H1 (cell line): Measurements from ENCODE around the gene RREB1. TPM values are rescaled to one million over a fixed set of nuclear protein-coding genes. Genes with fewer than 3 reads are reported as not detected.

Experiments
- CTCF ChIA-PET: fragments of 300-600 bp; sonication (Branson Sonifier 250); formaldehyde crosslinking; loops from one replicate; lab custom pipeline; 2021; ENCODE audit not compliant: partially characterized antibody; lab: Charles Lee
- POLR2A ChIA-PET: fragments of 300-600 bp; sonication (Branson Sonifier 250); formaldehyde crosslinking; loops from one replicate; lab custom pipeline; 2021; ENCODE audit warnings: inconsistent platforms; ENCODE audit not compliant: partially characterized antibody; lab: Charles Lee
- DNase-seq, 2 experiments: peaks; one replicate each; pipeline versions ENCODE4 v3.0.0 to v3.0.0-alpha.2; 2010 to 2022; ENCODE audit warnings: low spot score in 2 of 2, low read depth in 1 of 2, mixed read lengths in 1 of 2
- FAIRE-seq: peaks from 2 replicates; lab custom pipeline; 2011; peaks lifted over from hg19 to GRCh38; lab: Jason Lieb, UNC
- H2AFZ ChIP-seq: 2 replicates; pipeline ENCODE4 v1.8.1; 2012; ENCODE audit warnings: low read length, inconsistent platforms
- H2AK5ac ChIP-seq: 2 replicates; pipeline ENCODE4 v1.6.1; 2013; ENCODE audit warnings: low read depth, low read length
- H2BK120ac ChIP-seq: replicated peaks from 2 replicates; pipeline ENCODE3; 2013; ENCODE audit warnings: low read depth, low read length, inconsistent platforms
- H2BK12ac ChIP-seq: 2 replicates; pipeline ENCODE4 v1.6.1; 2013; ENCODE audit warnings: low read depth, low read length
- H2BK15ac ChIP-seq: 2 replicates; pipeline ENCODE4 v1.6.1; 2013; ENCODE audit warnings: low read length
- H2BK20ac ChIP-seq: 2 replicates; pipeline ENCODE4 v1.6.1; 2013; ENCODE audit warnings: low read length
- H2BK5ac ChIP-seq: 2 replicates; pipeline ENCODE4 v1.6.1; 2013; ENCODE audit warnings: low read depth, low read length
- H3K14ac ChIP-seq: 2 replicates; pipeline ENCODE4 v1.6.1; 2013; ENCODE audit warnings: inconsistent platforms; ENCODE audit not compliant: insufficient read length
- H3K18ac ChIP-seq: 2 replicates; pipeline ENCODE4 v1.6.1; 2013; ENCODE audit warnings: low read length; ENCODE audit errors: extremely low read depth
- H3K23ac ChIP-seq: 2 replicates; pipeline ENCODE4 v1.6.1; 2013; ENCODE audit warnings: inconsistent platforms; ENCODE audit not compliant: insufficient read length
- H3K23me2 ChIP-seq: 2 replicates; pipeline ENCODE4 v1.6.1; 2013; ENCODE audit warnings: low read depth, low read length
- H3K27ac ChIP-seq: 2 replicates; pipeline ENCODE4 v1.6.1; 2011; ENCODE audit warnings: low read depth, low read length, inconsistent platforms
- H3K27me3 ChIP-seq, 4 experiments: replicated peaks in 1 of 4; 1 replicate in 1 of 4; 2 replicates in 3 of 4; pipeline versions ENCODE4 v1.6.1 to v1.8.1; 2011 to 2013; ENCODE audit warnings: low read length in 3 of 4, mild to moderate bottlenecking in 3 of 4, inconsistent platforms in 2 of 4, mixed read lengths in 2 of 4, moderate library complexity in 1 of 4; ENCODE audit not compliant: control insufficient read depth in 3 of 4, insufficient read depth in 3 of 4; ENCODE audit errors: extremely low read depth in 1 of 4
- H3K36me3 ChIP-seq, 4 experiments: 2 replicates each; pipeline versions ENCODE4 v1.6.1 to v1.8.1; 2011 to 2013; ENCODE audit warnings: mild to moderate bottlenecking in 4 of 4, low read length in 3 of 4, moderate library complexity in 2 of 4, control low read depth in 1 of 4, inconsistent platforms in 1 of 4; ENCODE audit not compliant: insufficient read depth in 4 of 4, control insufficient read depth in 2 of 4
- H3K4ac ChIP-seq: replicated peaks from 2 replicates; pipeline ENCODE3; 2013; ENCODE audit warnings: low read length, low read depth, mixed read lengths, inconsistent platforms; ENCODE audit not compliant: insufficient read length
- H3K4me1 ChIP-seq, 4 experiments: replicated peaks in 1 of 4; 1 replicate in 1 of 4; 2 replicates in 3 of 4; pipeline versions ENCODE4 v1.6.1 to v1.8.1; 2011 to 2013; ENCODE audit warnings: low read length in 3 of 4, inconsistent platforms in 2 of 4, mixed read lengths in 1 of 4; ENCODE audit not compliant: insufficient read depth in 4 of 4, control insufficient read depth in 3 of 4
- H3K4me2 ChIP-seq, 2 experiments: 2 replicates each; pipeline versions ENCODE4 v1.6.1 to v1.8.1; 2011 to 2013; ENCODE audit warnings: low read depth in 2 of 2, low read length in 2 of 2, control low read depth in 1 of 2, inconsistent platforms in 1 of 2, mild to moderate bottlenecking in 1 of 2; ENCODE audit not compliant: insufficient read depth in 1 of 2
- H3K4me3 ChIP-seq, 4 experiments: fragments of 200-600, 300-600 bp in 1 of 4; sonication (generic), shearing (Covaris generic), sonication (Bioruptor Twin) in 1 of 4; 2 replicates each; pipeline versions ENCODE4 v1.5.1 to v1.8.1; 2011 to 2016; ENCODE audit warnings: low read length in 4 of 4, low read depth in 3 of 4, control low read depth in 2 of 4, inconsistent platforms in 2 of 4, mild to moderate bottlenecking in 2 of 4, mixed read lengths in 1 of 4, moderate library complexity in 1 of 4; ENCODE audit not compliant: insufficient read depth in 2 of 4; ENCODE audit errors: extremely low read depth in 1 of 4
- H3K56ac ChIP-seq: replicated peaks from 2 replicates; pipeline ENCODE3; 2013; ENCODE audit warnings: low read depth, mild to moderate bottlenecking, mixed read lengths, low read length, inconsistent platforms; ENCODE audit not compliant: insufficient read length
- H3K79me1 ChIP-seq: 2 replicates; pipeline ENCODE4 v1.6.1; 2013; ENCODE audit warnings: low read depth, low read length, control low read depth
- H3K79me2 ChIP-seq, 2 experiments: 2 replicates each; pipeline versions ENCODE4 v1.6.1 to v1.8.1; 2012 to 2013; ENCODE audit warnings: low read length in 2 of 2, mild to moderate bottlenecking in 2 of 2, inconsistent platforms in 1 of 2; ENCODE audit not compliant: insufficient read depth in 2 of 2, control insufficient read depth in 1 of 2
- H3K9ac ChIP-seq, 4 experiments: replicated peaks in 1 of 4; 1 replicate in 1 of 4; 2 replicates in 3 of 4; pipeline versions ENCODE4 v1.6.1 to v1.8.1; 2011 to 2013; ENCODE audit warnings: low read depth in 3 of 4, low read length in 3 of 4, control low read depth in 2 of 4, mild to moderate bottlenecking in 2 of 4, moderate library complexity in 2 of 4, inconsistent platforms in 1 of 4; ENCODE audit errors: extremely low read depth in 1 of 4
- H3K9me3 ChIP-seq, 2 experiments: 2 replicates each; pipeline versions ENCODE4 v1.6.1 to v1.8.1; 2012 to 2013; ENCODE audit warnings: mild to moderate bottlenecking in 2 of 2, moderate library complexity in 2 of 2, control low read depth in 1 of 2, inconsistent platforms in 1 of 2, low read depth in 1 of 2, low read length in 1 of 2, mixed read lengths in 1 of 2; ENCODE audit not compliant: insufficient read depth in 2 of 2
- H4K20me1 ChIP-seq, 2 experiments: replicated peaks in 1 of 2; 2 replicates each; pipeline versions ENCODE3 to v1.8.1; 2011 to 2013; ENCODE audit warnings: inconsistent platforms in 2 of 2, low read length in 2 of 2, mild to moderate bottlenecking in 1 of 2; ENCODE audit not compliant: insufficient read depth in 2 of 2, control insufficient read depth in 1 of 2
- H4K5ac ChIP-seq: 2 replicates; pipeline ENCODE4 v1.6.1; 2013; ENCODE audit warnings: low read length, low read depth, mixed read lengths, inconsistent platforms; ENCODE audit not compliant: insufficient read length
- H4K8ac ChIP-seq: 2 replicates; pipeline ENCODE4 v1.8.0; 2013; ENCODE audit warnings: mild to moderate bottlenecking, moderate library complexity, low read length, inconsistent platforms; ENCODE audit not compliant: insufficient read depth; ENCODE audit errors: extremely low read depth
- H4K91ac ChIP-seq: replicated peaks from 2 replicates; pipeline ENCODE3; 2013; ENCODE audit warnings: low read length, mixed read lengths, inconsistent platforms; ENCODE audit not compliant: insufficient read length
- BCL11A ChIP-seq, 2 experiments: IDR thresholded peaks; one replicate each; pipeline ENCODE4 v1.6.1; 2011; ENCODE audit warnings: low read depth in 2 of 2, low read length in 2 of 2, mild to moderate bottlenecking in 2 of 2
- BRCA1 ChIP-seq: IDR thresholded peaks from 2 replicates; pipeline ENCODE4 v1.6.1; 2012; ENCODE audit warnings: low read depth, low read length, improper control_type of control experiment
- EP300 ChIP-seq, 2 experiments: IDR thresholded peaks; 1 replicate in 1 of 2; 2 replicates in 1 of 2; pipeline ENCODE4 v1.6.1; 2011 to 2012; ENCODE audit warnings: low read depth in 2 of 2, low read length in 2 of 2, mild to moderate bottlenecking in 2 of 2, borderline replicate concordance in 1 of 2, inconsistent platforms in 1 of 2, moderate library complexity in 1 of 2
- JUND ChIP-seq: IDR thresholded peaks from 2 replicates; pipeline ENCODE4 v1.6.1; 2011; ENCODE audit warnings: mild to moderate bottlenecking, improper control_type of control experiment, low read length
- MAFK ChIP-seq: IDR thresholded peaks from 2 replicates; pipeline ENCODE4 v1.6.1; 2012; ENCODE audit warnings: low read depth, mild to moderate bottlenecking, improper control_type of control experiment, low read length
- SP1 ChIP-seq: IDR thresholded peaks from 2 replicates; pipeline ENCODE4 v1.6.1; 2011; ENCODE audit warnings: low read depth, low read length
- TBP ChIP-seq: IDR thresholded peaks from 2 replicates; pipeline ENCODE4 v1.6.1; 2011; ENCODE audit warnings: low read depth, low read length, improper control_type of control experiment
- WGBS, 2 experiments: shearing (Covaris generic) in 1 of 2; methylation state at CpG; one replicate each; pipeline versions ENCODE4 v1.1.6 to v1.1.7; 2013 to 2015; ENCODE audit warnings: low lambda C conversion rate in 2 of 2, mixed read lengths in 2 of 2, inconsistent platforms in 1 of 2, low coverage in 1 of 2, missing lambda C conversion rate in 1 of 2; ENCODE audit not compliant: insufficient replicate concordance in 2 of 2, insufficient coverage in 1 of 2, insufficient read length in 1 of 2; ENCODE audit errors: extremely low coverage in 1 of 2, missing lambda C conversion rate in 1 of 2; 5-methylcytosine and 5-hydroxymethylcytosine counted together
- polyA plus RNA-seq, 7 experiments: library from polyadenylated mRNA; depleted of rRNA in 3 of 7; stranded (reverse) in 5 of 7; unstranded in 2 of 7; fragments of >200 nt in 5 of 7; fragments of 200-250 nt in 2 of 7; gene quantifications; 1 replicate in 5 of 7; 2 replicates in 1 of 7; 4 replicates in 1 of 7; pipeline versions ENCODE4 v1.2.1 to v1.2.3, GENCODE V29; 2011 to 2013; ENCODE audit warnings: missing spikeins in 2 of 7, mixed read lengths in 2 of 7
- total RNA-seq: library from RNA; stranded (reverse); fragmentation: NEBNext Ultra II Directional; extraction: Animal tissue kit (Norgen Biotek cat#: 25700); gene quantifications from 2 replicates; pipeline ENCODE4 v1.2.1, GENCODE V29; 2021

The RREB1 gene
- total and polyA plus RNA-seq, 2 of the 8 experiments (the other 6 are each of a cell fraction or from before 2014, with no cell fraction given) = 3.9 to 34.7 TPM

DNA sequence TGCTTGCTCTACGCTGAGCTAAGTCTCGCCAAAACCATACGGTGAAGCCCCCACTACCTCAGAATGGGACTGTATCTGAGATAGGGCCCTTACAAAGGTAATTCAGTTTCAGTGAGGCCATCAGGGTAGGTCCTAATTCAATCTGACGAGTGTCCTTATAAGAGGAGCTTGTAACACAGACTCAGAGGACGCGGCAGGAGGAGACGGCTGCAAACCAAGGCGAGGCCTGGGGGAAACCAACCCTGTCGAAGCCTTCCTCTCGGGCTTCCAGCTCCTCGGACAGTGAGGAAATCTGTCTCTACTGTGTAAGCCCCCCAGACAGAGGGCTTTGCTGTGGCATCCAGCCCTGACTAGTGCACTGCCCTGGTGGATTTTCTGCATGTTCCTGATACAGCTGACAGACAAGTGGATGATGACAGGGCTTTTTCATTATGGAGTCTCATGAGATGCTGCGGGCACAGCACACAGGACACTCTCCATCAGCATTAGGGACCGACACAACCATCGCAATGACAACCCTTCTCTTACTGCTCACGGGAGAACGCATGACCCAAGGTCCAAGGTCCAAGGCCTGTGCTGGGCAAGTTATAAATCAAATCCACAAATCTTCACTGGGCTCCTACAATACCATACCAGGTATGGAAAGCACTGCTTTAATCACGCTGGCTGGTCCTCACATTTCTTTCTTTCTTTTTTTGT lies 157.1 kb downstream of the RREB1 start:
- H2AFZ ChIP-seq = no peak overlapping the region
- FAIRE-seq (no peak), DNase-seq (no peak)
- H3K27ac ChIP-seq = no peak overlapping the region
- no peaks in the 10 kb centered on the region for H3K27me3 ChIP-seq
- H3K14ac ChIP-seq = no peak overlapping the region
- no peak overlapping the region for H3K4me3 ChIP-seq
- CTCF ChIA-PET = interaction anchor here (1.0 to 3.1 kb wide), 4 partner anchors 11 to 351 kb away, joined by 3 to 26 read pairs (median 6); no protein-coding TSS in a partner anchor
- H3K56ac ChIP-seq = no peak overlapping the region
- no peak overlapping the region for H2AK5ac ChIP-seq
- no peaks in the 10 kb centered on the region for H3K79me1 ChIP-seq
- peaks cover 0 to 16% (median 11%) of the 10 kb centered on the region in 4 experiments; a peak in 6 of 7 replicates for H3K4me1 ChIP-seq
- H4K8ac ChIP-seq = no peak overlapping the region; the same call in 1 of the 2 replicates
- WGBS, 2 experiments = 88% methylated on average over 16 of the region's 17 CpGs; no CpG with 5 or more reads in 1 of the 2 experiments
- no peak overlapping the region for H2BK5ac ChIP-seq
- no peaks in the 10 kb centered on the region for H3K36me3 ChIP-seq
- H2BK20ac ChIP-seq = no peak overlapping the region
- no peak overlapping the region for H3K23ac ChIP-seq
- no peaks in the 10 kb centered on the region for H3K9me3 ChIP-seq
- H3K23me2 ChIP-seq = peaks cover 14% of the 10 kb centered on the region
- H3K79me2 ChIP-seq = no peaks in the 10 kb centered on the region
- peak overlapping the region; percentile 61; the same call in 1 of the 2 replicates for H2BK15ac ChIP-seq
- H2BK12ac ChIP-seq = no peak overlapping the region
- no peaks in the 10 kb centered on the region for H4K20me1 ChIP-seq
- no peak overlapping the region for H4K91ac ChIP-seq
- no peak overlapping the region for H3K4ac ChIP-seq
- POLR2A ChIA-PET = interaction anchor here (1.4 kb wide), 1 partner anchor 11 kb away, joined by 5 read pairs; no protein-coding TSS in a partner anchor
- H2BK120ac ChIP-seq = no peak overlapping the region
- no peak overlapping the region for H4K5ac ChIP-seq
- H3K4me2 ChIP-seq = no peak overlapping the region
- H3K9ac ChIP-seq = no peak overlapping the region
- no peak overlapping the region for H3K18ac ChIP-seq
- TF ChIP-seq MAFK (no peak), EP300 (IDR thresholded peaks at IDR 0.05; ENCODE audit: borderline replicate concordance in 1 of 2, low read depth in 2 of 2, low read length in 2 of 2) (no peak), JUND (no peak), TBP (no peak), BRCA1 (no peak), BCL11A (IDR thresholded peaks at IDR 0.05; ENCODE audit: low read depth in 2 of 2, low read length in 2 of 2) (no peak), SP1 (no peak)
